H1 (cell line): ENCODE data around the gene CXCR4. TPM values are rescaled to one million over a fixed set of nuclear protein-coding genes. Genes with fewer than 3 reads are reported as not detected.

Experiments
- CHD7 ChIP-seq: fragments of 300-600 bp; sonication (generic); IDR thresholded peaks from 2 replicates; pipeline ENCODE4 v1.7.1; 2012; ENCODE audit warnings: low read length, moderate library complexity, mild to moderate bottlenecking, inconsistent platforms; ENCODE audit not compliant: insufficient replicate concordance
- KDM5A ChIP-seq: fragments of 200-600 bp; IDR thresholded peaks from 2 replicates; pipeline ENCODE4 v1.7.1; 2012; ENCODE audit warnings: mild to moderate bottlenecking, low read length, inconsistent platforms, mixed read lengths
- SUZ12 ChIP-seq: fragments of 200-600 bp; sonication (generic); IDR thresholded peaks from 2 replicates; pipeline ENCODE4 v1.6.1; 2012; ENCODE audit warnings: mild to moderate bottlenecking, inconsistent platforms, low read length, moderate library complexity, mixed read lengths
- polyA plus RNA-seq, 7 experiments: library from polyadenylated mRNA; depleted of rRNA in 3 of 7; stranded (reverse) in 5 of 7; unstranded in 2 of 7; fragments of >200 nt in 5 of 7; fragments of 200-250 nt in 2 of 7; gene quantifications; 1 replicate in 5 of 7; 2 replicates in 1 of 7; 4 replicates in 1 of 7; pipeline versions ENCODE4 v1.2.1 to v1.2.3, GENCODE V29; 2011 to 2013; ENCODE audit warnings: missing spikeins in 2 of 7, mixed read lengths in 2 of 7
- total RNA-seq: library from RNA; stranded (reverse); fragmentation: NEBNext Ultra II Directional; extraction: Animal tissue kit (Norgen Biotek cat#: 25700); gene quantifications from 2 replicates; pipeline ENCODE4 v1.2.1, GENCODE V29; 2021

The CXCR4 gene
- total and polyA plus RNA-seq, 2 of the 8 experiments (the other 6 are each of a cell fraction or from before 2014, with no cell fraction given), result 1.8 to 2.8 TPM

- TF ChIP-seq CHD7 (no peak), SUZ12 (no peak), KDM5A (no peak)
Measured at GRCh38 chr2:136156411-136156810, 38.5 kb upstream of the CXCR4 start (continued).
